Right ventricle myocardium inferior (tissue), 1 donor: ENCODE data around the gene TNFAIP3. TPM values are rescaled to one million over a fixed set of nuclear protein-coding genes. Genes with fewer than 3 reads are reported as not detected.
"Not testable (repeated sequence)": the region's sequence is repeated elsewhere in the genome, so short reads cannot be mapped to it uniquely, and the experiment has no call there.

Experiments used
- ATAC-seq: fragments of 200-7000 bp; cut with Tn5 transposase; one replicate; pipeline ENCODE4 v1.9.1; 2020; ENCODE audit warnings: mild to moderate bottlenecking, moderate library complexity
- DNase-seq: peaks from one replicate; pipeline ENCODE4 v3.0.0; 2021; ENCODE audit errors: missing footprints
- intact Hi-C: fragments of 100-400 bp; cut with DNase I; formaldehyde crosslinking; loops from one replicate; pipeline ENCODE4 v1.11.0; 2022
- long read RNA-seq: library from polyadenylated mRNA; unstranded; transcript quantifications from one replicate; pipeline ENCODE4 v2.0.0, GENCODE V29; 2021
- total RNA-seq: library from RNA; stranded (reverse); fragmentation: NEBNext Ultra II Directional; extraction: Animal tissue kit (Norgen Biotek cat#: 25700); gene quantifications from one replicate; pipeline ENCODE4 v1.2.1, GENCODE V29; 2021
- donor health status: DM: no; HTN: yes; CAD: no; lungs with severe emphysema.

TNFAIP3 gene
- 6.8 TPM for total RNA-seq
- long read RNA-seq, partial matches to known transcripts, result 1 of 3 reads
- long read RNA-seq, other reads (novel, unspliced or antisense), result 2 of 3 reads

DNA sequence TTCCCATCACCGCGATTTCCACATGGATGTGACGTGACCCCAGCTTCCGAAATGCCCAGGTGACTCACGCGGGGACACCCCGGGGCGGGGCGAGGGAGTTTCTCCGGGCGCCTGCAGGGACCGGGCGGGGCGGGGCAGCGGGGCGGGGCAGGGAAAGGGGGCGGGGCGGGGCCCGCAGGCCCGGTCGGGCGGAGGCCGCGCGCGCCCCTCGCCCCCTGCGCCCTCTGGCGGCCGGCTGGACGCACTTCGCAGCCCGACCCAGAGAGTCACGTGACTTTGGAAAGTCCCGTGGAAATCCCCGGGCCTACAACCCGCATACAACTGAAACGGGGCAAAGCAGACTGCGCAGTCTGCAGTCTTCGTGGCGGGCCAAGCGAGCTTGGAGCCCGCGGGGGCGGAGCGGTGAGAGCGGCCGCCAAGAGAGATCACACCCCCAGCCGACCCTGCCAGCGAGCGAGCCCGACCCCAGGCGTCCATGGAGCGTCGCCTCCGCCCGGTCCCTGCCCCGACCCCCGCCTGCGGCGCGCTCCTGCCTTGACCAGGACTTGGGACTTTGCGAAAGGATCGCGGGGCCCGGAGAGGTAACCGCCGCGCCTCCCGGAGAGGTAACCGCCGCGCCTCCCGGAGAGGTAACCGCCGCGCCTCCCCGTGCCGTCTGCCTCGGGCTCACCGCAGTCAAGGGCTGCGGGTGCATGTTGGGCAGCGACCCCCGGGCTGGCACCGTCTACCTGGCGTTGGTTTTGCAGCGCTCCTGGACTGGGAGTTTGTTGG, at the start of gene TNFAIP3:
TNFAIP3 (plus strand) TSS at position 346 of the 771 bp plus-strand sequence. CDS start 3,969 bp downstream, outside the sequence.
- intact Hi-C loops, result loop anchor here (1.0 to 5.0 kb wide), 3 partner anchors 65 to 159 kb away; no protein-coding TSS in a partner anchor
- ATAC-seq, result peak; percentile 91
- peak; percentile 95 for DNase-seq

DNA sequence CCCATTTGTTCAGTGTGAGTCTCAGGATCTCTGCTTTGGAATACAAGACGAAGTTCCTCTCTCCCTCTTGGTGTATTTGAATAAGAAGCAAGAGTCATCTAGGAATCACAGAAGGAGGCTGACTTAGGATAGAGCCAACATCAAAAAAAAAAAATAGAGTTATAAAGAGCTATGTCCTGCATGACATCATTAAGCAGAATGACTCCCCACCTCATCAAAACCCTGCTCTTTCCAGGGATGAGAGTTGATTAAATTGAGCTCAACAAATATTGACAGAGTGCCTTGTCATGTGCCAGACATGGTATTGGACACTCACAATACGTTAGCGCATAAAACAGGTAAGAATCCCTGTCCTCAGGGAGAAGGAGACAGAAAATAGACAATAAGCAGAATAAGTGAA, 48.6 kb upstream of the TNFAIP3 start:
- intact Hi-C loops, result no loop called here
- ATAC-seq (no peak), DNase-seq (no peak)

DNA sequence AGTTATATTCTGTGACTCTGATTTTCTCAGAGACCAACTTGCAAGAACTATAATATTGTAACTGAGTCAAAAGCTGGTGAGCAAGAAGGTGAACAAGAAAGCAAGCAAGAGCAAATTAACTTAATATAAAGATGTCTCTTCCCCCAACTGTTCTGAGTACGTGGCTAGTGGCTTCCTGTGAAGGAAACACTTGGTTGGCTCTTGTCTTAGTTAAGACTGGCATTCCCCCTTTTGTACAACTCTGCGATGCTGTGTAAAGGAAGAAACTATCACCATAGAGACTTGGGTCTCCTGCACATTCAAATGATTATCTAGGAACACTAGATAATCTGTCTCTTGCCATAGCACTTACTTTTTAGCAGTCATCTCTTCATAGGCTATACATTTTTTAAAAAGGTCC, 47.3 kb upstream of the TNFAIP3 start:
- DNase-seq, result no peak
- intact Hi-C loops, result no loop called here
- no peak for ATAC-seq

DNA sequence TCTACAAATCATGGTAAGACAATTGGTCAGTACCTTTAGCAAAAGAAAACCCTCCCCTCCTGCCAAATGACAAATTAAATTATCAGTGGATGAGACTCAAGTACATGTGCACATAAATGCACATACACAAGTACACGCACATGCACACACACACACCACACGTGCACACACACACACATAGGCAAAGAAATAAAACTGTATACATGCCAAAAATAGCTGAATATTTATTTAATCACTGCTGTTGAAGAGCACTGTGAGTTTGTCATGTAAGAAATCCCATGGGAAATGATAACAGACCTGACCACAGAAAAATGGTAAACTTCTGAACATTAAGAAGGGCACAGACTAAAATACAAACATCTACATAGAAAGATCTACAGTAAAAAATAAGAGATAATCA, 46.6 kb upstream of the TNFAIP3 start:
- no peak for ATAC-seq
- no peak for DNase-seq
- intact Hi-C loops, result no loop called here

DNA sequence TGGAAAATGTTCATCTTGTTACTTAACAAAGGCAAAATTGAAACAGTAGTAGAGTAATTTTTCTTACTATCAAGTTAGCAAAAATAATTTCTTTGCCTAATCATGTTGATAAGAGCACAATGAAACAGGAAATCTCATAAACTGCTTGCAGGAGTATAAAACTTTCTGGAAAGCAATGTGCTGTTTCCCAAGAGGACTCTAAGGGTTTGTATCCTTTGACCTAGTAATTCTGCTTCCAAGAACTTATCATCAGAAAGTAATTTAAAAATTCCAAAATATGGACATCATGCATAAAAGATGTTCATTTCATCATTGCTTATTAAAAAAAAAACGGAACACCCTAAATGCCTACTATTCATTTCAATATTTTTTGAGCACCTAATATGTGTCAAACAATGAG, 46.1 kb upstream of the TNFAIP3 start:
- peak; percentile 41 for ATAC-seq
- intact Hi-C loops, result no loop called here
- DNase-seq, result no peak

DNA sequence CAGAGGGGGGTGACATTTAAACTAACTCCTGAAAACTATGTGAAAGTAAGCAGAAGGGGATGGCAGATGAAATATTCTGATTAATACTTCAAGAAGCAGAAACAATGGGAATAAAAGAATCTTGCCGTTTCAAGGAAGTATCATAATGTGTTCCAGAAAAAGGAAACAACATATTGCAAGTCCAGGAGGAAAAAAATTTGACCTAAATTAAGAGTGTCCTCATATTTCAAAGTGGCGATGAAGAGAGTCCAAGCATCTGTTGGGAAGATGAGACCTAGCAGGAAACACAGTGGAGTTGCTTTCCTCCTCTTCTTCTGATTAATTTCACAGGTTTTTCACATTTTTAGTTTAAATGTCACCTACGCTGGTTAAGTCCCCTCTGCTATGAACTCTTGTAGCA, 45.6 kb upstream of the TNFAIP3 start:
- no peak for DNase-seq
- intact Hi-C loops, result no loop called here
- ATAC-seq, result no peak

DNA sequence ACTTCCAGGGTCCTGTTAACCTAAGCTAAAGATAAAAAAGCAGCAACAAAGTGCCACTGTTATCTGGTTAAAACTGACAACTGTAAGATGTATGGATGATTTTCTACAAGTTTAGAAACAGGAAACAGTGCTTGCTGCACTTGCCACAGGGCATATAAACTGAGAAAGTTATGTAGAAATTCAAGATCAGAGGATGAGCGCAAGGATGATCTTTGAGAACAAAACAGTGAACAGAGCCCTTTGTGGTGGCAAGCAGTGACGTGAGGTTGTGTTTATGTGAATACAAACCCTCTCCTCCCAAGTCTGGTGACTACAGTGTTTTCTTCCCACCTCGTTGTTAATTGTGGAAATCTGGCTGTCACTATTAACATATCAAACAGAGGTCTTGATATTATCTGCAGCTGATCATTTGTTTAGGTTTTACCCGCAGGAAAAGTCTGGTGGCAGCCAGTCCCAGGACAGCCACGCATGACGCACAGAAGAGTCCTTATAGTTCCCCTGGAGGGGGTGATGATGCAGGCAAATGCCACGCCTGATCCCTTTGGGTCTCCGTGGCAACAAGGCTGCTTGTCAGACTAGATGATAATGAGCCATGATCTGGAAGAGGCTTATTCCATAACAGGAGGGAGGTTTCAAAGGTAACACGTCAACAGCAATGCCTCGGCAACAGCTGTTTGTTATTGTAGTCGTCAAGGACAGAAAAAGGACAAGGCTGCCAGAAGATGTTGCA, 43.1 kb upstream of the TNFAIP3 start:
- ATAC-seq (peak; percentile 90), DNase-seq (peak; percentile 84)
- intact Hi-C loops, result no loop called here

DNA sequence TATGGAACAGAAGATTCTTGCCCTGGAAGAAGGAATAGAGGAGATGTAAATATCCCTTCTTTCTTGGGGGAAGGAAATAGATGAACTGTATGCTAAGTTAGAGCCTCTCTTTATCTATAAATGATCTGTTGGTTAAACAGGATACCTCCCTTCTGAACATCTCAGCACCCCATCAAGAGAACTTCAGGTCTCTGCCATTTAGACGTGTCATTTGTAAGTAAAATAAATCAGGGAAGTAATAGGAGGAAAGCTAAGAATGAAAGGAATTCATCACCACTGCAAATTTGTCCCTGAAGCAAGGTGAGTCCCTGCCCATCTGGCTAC, 42.5 kb upstream of the TNFAIP3 start:
- ATAC-seq, result no peak
- intact Hi-C loops, result no loop called here
- DNase-seq, result no peak

DNA sequence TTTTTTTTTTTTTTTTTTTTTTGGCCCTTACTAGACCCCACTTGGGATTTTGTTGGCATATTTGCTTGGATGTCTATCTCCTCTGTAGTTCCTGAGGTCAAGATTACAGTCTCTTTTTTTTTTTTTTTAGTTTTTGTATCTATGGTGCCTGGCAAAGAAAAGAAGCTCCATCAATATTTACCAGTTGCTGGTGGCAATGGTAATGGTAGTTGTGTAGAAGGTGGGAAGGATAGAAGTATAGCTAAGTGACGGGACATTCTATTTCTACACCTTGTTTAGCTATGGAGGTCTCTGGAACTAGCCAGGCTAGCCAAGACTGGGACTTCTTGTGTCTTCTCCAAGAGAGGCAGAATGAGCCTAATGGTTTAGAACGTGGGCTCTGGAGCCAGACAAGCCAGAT, 42.2 kb upstream of the TNFAIP3 start:
- intact Hi-C loops, result no loop called here
- ATAC-seq (peak; percentile 47), DNase-seq (no peak)

DNA sequence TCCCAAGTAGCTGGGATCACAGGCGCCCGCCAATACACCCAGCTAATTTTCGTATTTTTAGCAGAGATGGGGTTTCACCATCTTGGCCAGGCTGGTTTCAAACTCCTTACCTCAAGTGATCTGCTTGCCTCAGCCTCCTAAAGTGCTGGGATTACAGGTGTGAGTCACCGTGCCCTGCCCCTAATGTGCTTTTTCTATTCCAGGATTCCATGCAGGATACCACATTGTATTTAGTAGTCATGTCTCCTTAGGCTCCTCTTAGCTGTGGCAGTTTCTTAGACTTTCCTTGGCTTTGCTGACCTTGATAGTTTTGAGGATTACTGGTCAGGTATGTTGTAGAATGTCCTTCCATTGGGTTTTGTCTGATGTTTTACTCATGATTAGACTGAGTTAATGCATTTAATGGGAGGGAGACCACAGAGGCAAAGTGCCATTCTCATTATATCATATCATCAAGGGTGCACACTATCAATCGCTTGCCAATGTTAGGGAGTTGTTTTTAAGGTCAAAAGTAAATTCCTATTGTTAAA, 39.6 kb upstream of the TNFAIP3 start:
- DNase-seq (no peak), ATAC-seq (no peak)
- intact Hi-C loops, result no loop called here

DNA sequence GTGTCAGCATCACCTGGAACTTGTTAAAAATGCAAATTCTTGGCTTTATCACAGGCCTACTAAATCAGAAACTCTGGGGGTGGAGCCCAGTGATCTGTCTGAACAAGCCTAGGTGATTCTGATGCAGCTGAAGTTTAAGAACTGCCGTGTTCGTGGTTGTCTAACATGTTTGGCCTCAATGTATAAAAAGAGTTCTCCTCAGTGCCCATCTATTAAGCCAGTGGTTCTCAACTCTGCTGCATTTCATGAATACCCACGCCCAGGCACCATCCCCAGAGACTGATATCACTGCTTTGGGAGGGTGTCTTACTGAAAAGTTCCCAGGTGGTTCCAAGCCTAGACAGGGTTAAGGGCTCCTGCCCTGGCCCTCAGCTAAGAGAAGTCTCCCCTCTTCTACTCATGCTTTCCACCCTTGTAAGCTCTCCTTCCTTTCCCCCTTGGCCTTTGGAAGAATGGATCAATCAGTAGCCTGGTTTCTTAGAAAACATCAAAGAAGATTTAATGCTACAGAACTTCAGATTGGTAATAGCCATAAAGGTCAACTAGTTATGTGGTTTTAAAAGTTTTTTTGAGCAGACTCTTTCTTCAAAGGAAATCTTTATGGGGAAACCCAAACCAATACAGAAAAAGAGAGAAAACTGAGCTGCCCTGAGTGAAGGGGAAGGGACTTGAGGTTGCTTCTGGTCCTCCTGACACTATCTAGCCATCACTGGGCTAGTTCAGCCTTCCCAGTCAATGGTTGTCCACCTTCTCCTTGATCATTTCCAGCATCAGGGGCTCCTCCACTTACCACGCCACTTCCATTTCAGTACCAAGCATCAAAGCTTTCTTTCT, 38.9 kb upstream of the TNFAIP3 start:
- intact Hi-C loops, result no loop called here
- ATAC-seq, result no peak
- DNase-seq, result no peak

DNA sequence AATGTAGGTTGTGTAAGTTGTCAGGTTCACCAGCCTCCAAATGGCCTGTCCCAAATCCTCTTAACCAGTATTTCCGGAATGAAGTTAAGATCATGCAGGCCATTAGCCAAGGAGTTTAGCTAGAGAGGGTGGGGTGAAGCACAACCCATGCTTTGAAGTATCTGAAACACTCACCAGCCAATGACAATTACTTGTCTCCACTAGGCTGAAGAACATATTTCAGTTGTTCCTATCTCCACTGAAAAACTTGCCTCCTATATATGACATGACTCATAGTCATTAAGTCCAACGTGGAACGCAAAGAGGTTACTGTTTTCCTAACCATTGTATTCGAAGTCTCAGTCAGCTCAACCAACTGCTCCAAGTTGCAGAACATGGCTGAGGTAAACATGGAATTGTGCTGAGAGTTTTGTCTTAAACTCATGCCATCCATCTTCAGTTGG, 37.4 kb upstream of the TNFAIP3 start:
- ATAC-seq, result no peak
- intact Hi-C loops, result no loop called here
- no peak for DNase-seq

DNA sequence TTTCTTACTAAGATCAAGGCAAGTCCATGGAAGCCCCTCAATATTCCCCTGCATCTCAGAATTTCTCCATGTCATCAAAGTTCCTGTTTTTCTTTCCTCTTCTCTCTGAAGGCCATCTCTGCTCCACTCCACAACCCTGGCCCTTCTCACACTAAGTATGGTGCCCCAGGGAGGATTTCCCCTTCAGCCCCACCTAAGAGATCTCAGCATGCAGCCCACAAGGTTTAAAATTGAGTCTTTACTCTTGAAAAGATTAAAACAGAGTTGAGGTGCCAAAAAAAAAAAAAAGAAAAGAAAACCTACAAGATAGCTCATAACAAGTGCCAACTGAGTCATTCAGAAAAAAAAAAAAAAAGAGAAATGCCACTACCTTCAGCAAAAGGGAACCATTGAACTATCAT, 36.5 kb upstream of the TNFAIP3 start:
- intact Hi-C loops, result no loop called here
- DNase-seq, result no peak
- ATAC-seq, result no peak

DNA sequence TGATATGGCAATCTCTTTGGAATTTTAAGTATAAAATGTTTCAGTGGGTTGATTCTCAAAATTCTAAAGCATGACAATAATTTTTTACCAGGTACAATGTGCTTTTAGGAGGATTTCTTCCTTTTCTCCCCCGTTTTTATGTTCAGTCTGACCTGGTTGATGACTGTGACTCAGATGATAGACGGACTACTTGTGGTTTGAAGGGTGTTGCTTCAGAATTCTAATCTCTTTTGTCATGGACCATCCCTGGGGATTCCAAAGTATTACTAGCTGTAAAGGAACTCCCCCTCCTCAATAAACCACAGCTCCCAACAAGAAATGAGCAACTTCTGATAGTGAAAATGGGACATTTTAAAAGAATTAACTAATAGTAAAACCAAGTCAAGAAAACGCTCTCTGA, 34.9 kb upstream of the TNFAIP3 start:
- ATAC-seq (no peak), DNase-seq (no peak)
- intact Hi-C loops, result no loop called here

DNA sequence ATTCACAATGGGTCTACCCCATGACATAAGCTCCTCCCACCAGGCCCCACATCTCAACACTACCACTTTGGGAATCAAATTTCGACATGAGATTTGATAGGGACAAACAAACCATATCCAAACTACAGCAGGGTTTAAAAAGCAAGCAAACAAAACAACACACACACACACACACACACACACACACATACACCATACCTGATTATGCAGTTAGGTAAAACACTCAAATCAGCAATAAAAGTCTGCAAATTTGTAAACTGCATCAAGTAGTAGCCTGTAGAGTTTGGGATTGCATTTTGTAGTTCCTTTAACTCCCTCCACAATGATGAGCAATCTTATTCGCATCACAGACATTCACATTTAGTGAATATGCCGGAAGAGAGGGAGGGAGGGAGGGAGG, 32.6 kb upstream of the TNFAIP3 start:
- ATAC-seq, result no peak
- intact Hi-C loops, result no loop called here
- no peak for DNase-seq

DNA sequence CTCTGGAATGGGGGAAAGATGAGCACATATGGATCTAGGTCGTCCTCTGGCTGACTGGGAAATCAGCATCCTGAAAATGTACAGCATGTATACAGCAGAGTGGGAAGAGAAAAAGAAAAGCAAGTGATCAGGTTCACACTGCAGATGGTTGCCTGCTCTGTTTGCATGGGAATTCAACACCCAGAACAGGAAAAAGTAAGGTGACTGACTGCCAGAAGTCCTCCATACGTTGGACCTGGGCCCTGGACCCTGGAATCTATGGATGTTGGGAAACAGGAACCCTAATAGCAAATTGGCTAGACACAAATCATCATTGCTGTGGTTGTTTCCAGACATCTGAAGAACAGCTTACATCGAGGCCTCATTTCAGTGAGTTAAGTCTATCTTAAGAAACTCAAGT, 30.3 kb upstream of the TNFAIP3 start:
- no peak for DNase-seq
- ATAC-seq, result no peak
- intact Hi-C loops, result no loop called here

DNA sequence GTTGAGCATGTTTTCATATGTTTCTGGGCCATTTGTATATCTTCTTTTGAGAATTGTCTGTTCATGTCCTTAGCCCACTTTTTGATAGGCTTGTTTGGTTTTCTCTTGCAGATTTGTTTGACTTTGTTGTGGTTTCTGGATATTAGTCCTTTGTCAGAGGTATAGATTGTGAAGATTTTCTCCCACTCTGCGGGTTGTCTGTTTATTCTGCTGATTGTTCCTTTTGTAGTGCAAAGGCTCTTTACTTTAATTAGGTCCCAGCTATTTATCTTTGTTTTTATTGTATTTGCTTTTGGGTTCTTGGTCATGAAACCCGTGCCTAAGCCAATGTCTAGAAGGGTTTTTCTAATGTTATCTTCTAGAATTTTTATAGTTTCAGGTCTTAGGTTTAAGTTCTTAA, 29.0 kb upstream of the TNFAIP3 start:
- intact Hi-C loops, ATAC-seq, DNase-seq: not testable (repeated sequence)

DNA sequence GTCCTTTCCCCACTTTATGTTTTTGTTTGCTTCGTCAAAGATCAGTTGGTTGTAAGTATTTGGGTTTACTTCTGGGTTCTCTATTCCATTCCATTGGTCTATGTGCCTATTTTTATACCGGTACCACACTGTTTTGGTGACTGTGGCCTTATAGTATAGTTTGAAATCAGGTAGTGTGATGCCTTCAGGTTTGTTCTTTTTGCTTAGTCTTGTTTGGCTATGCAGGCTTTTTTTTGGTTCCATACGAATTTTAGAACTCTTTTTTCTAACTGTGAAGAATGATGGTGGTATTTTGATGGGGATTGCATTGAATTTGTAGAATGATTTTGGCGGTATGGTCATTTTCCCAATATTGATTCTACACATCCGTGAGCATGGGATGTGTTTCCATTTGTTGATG, 28.5 kb upstream of the TNFAIP3 start:
- intact Hi-C loops, DNase-seq, ATAC-seq: not testable (repeated sequence)

DNA sequence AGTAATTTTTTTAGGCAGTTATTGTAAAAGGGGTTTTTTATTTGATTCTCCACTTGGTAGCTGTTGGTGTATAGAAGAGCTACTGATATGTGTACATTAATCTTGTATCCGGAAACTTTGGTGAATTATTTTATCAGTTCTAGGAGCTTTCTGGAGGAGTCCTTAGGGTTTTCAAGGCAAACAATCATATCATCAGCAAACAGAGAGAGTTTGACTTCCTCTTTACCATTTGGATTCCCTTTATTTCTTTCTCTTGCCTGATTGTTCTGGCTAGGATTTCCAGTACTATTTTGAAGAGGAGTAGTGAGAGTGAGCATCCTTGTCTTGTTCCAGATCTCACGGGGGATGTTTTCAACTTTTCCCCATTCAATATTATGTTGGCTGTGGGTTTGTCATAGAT, 28.0 kb upstream of the TNFAIP3 start:
- DNase-seq, result no peak
- intact Hi-C loops, result no loop called here
- no peak for ATAC-seq
